HG03135 (cell line): Measurements from ENCODE around the gene CREB5.

ENCODE experiments used
- ATAC-seq: cut with Tn5 transposase; IDR thresholded peaks from one replicate; pipeline ENCODE4 v1.9.1; 2021; ENCODE audit warnings: mild to moderate bottlenecking, moderate library complexity; ENCODE audit not compliant: unreplicated experiment

Gene CREB5

GRCh38 chr7:28729281-28729680 lies 317.0 kb downstream of the CREB5 start:
- no peak for ATAC-seq

- no peak for ATAC-seq
Observed at GRCh38 chr7:28729727-28730126, 317.4 kb downstream of the CREB5 start.

GRCh38 chr7:28731092-28731658 lies 318.9 kb downstream of the CREB5 start:
- ATAC-seq = no peak

- ATAC-seq = no peak
Observed at GRCh38 chr7:28732071-28732869, 320.0 kb downstream of the CREB5 start.

GRCh38 chr7:28733035-28733434 lies 320.7 kb downstream of the CREB5 start:
- ATAC-seq = no peak

GRCh38 chr7:28738412-28738811 lies 326.1 kb downstream of the CREB5 start:
- ATAC-seq = no peak

GRCh38 chr7:28739128-28739527 lies 326.8 kb downstream of the CREB5 start:
- no peak for ATAC-seq

- no peak for ATAC-seq
Observed at GRCh38 chr7:28739826-28740225, 327.5 kb downstream of the CREB5 start.

- no peak for ATAC-seq
Observed at GRCh38 chr7:28744951-28745350, 332.6 kb downstream of the CREB5 start.

GRCh38 chr7:28745351-28745750 lies 333.0 kb downstream of the CREB5 start:
- no peak for ATAC-seq

- no peak for ATAC-seq
Observed at GRCh38 chr7:28747404-28747803, 335.1 kb downstream of the CREB5 start.

- ATAC-seq = no peak
Observed at GRCh38 chr7:28747854-28748253, 335.5 kb downstream of the CREB5 start.

- ATAC-seq = no peak
Observed at GRCh38 chr7:28748346-28748745, 336.0 kb downstream of the CREB5 start.

- no peak for ATAC-seq
Observed at GRCh38 chr7:28748933-28749584, 336.7 kb downstream of the CREB5 start.

GRCh38 chr7:28749638-28750037 lies 337.3 kb downstream of the CREB5 start:
- ATAC-seq = no peak

- no peak for ATAC-seq
Observed at GRCh38 chr7:28750981-28751380, 338.7 kb downstream of the CREB5 start.

GRCh38 chr7:28753613-28754012 lies 341.3 kb downstream of the CREB5 start:
- no peak for ATAC-seq

- peak; percentile 52 for ATAC-seq
Observed at GRCh38 chr7:28754027-28754426, 341.7 kb downstream of the CREB5 start.

- no peak for ATAC-seq
Observed at GRCh38 chr7:28754447-28754846, 342.1 kb downstream of the CREB5 start.

- no peak for ATAC-seq
Observed at GRCh38 chr7:28755255-28755654, 342.9 kb downstream of the CREB5 start.

GRCh38 chr7:28758186-28758585 lies 345.9 kb downstream of the CREB5 start:
- ATAC-seq = no peak

GRCh38 chr7:28759475-28759971 lies 347.2 kb downstream of the CREB5 start:
- no peak for ATAC-seq
